ENCODE data around the gene DCLK2. TPM values are rescaled to one million over a fixed set of nuclear protein-coding genes. Genes with fewer than 3 reads are reported as not detected.

Gene DCLK2
- total and polyA plus RNA-seq, 2 of the 4 experiments (the other 2 are of a cell fraction) = 11.3 to 15.5 TPM

DNA sequence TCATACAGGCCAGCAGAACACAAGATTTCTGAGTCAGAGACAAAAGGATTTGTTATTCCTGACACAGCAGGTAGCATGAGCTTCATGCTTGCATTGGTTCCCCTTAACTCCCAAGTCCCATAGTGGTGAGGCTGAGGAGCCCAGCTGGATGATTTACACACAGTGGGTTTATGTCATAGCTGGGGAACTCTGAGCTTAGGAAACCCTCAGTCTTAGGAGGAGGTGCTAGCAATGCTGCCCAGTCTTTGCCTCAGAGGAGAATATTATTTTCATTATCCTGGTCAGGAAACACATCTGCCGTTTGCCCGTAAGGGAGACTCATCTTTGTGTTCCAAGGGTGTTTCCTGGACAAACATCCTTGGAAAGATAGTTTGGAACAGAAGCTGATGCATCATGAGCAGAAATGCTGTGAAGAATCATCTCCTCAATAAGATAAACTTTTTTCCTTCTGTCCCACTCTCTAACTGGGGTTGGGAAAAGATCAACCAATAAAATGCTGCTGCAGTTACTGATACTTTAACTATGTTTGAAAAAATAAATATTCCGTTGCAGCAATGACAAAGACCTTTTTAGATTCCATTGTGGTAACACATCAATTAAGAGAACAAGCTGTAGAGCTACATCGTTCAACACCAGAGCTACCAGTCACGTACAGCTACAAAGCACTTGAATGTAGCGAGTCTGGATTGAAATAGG is 146.8 kb downstream of the DCLK2 start:
- no peak overlapping the region for H3K4me3 ChIP-seq (ENCODE audit: insufficient read depth, low read depth, low read length)
- no TSS peak for BruUV-seq (replicated peaks)
- WGBS, 2 experiments (ENCODE audit: extremely low coverage in 2 of 2, insufficient read length in 1 of 2) = no CpG with 5 or more reads among the region's 6 CpGs
- ChIA-PET CTCF (interaction anchor here (0.7 to 1.0 kb wide), 3 partner anchors 16 to 21 kb away, joined by 3 to 4 read pairs (median 3); no protein-coding TSS in a partner anchor), POLR2A (ENCODE audit: unreplicated experiment) (interaction anchor here (0.6 kb wide), 1 partner anchor 147 kb away, joined by 4 read pairs; no protein-coding TSS in a partner anchor)
- H2AFZ ChIP-seq (replicated peaks; ENCODE audit: low read length, poor library complexity) = peak overlapping the region; percentile 0
- H3K9ac ChIP-seq (ENCODE audit: low read depth, low read length) = peak overlapping the region; percentile 75
- peak overlapping the region; percentile 96 for H3K56ac ChIP-seq (ENCODE audit: extremely low read depth, insufficient read depth, low read length)
- peak overlapping the region; percentile 47 for H3K4me2 ChIP-seq (ENCODE audit: low read depth, low read length)
- H4K20me1 ChIP-seq (ENCODE audit: insufficient read depth, low read length) = no peaks in the 10 kb centered on the region
- peak overlapping the region; percentile 80 for H3K14ac ChIP-seq (replicated peaks; ENCODE audit: low read depth, low read length)
- peaks cover 17% of the 10 kb centered on the region for H3K9me1 ChIP-seq (ENCODE audit: insufficient read depth, low read length)
- H2BK15ac ChIP-seq (ENCODE audit: low read depth, low read length) = peak overlapping the region; percentile 84; the same call in 2 of the 3 replicates
- dilution Hi-C loops (cut with HindIII; ENCODE audit: low sequenced_read_pairs, unreplicated experiment) = no loop called here
- H3K18ac ChIP-seq (ENCODE audit: low read depth, low read length) = peak overlapping the region; percentile 80
- peak overlapping the region; percentile 41 for H2AK5ac ChIP-seq (ENCODE audit: low read depth, low read length)
- H3K4ac ChIP-seq (ENCODE audit: low read depth, low read length) = peak overlapping the region; percentile 89
- peak overlapping the region; percentile 50 to 89 for H4K8ac ChIP-seq (ENCODE audit: low read depth in 2 of 2, low read length in 2 of 2)
- H3K4me1 ChIP-seq (ENCODE audit: control insufficient read depth, insufficient read depth, low read length) = peaks cover 15% of the 10 kb centered on the region
- peak; percentile 99 for DNase-seq
- TF ChIP-seq NFE2L2 (IDR thresholded peaks at IDR 0.05; ENCODE audit: low read depth, low read length) (peak; percentile 49; the same call in 1 of the 2 replicates), POLR2A (IDR thresholded peaks at IDR 0.05; ENCODE audit: low read depth, low read length) (peak; percentile 67), CEBPB (IDR thresholded peaks at IDR 0.05; ENCODE audit: low read depth, low read length) (peak; percentile 80), BHLHE40 (IDR thresholded peaks at IDR 0.05; ENCODE audit: low read depth, low read length) (peak; percentile 79), MAFK (IDR thresholded peaks at IDR 0.05; ENCODE audit: low read depth, low read length) (peak; percentile 45), SMC3 (IDR thresholded peaks at IDR 0.05; ENCODE audit: low read depth, low read length) (no peak), MAZ (IDR thresholded peaks at IDR 0.05; ENCODE audit: borderline replicate concordance, low read depth, low read length) (no peak), RFX5 (IDR thresholded peaks at IDR 0.05; ENCODE audit: low read depth, low read length) (no peak), FOS (IDR thresholded peaks at IDR 0.05; ENCODE audit: low read depth, low read length) (peak; percentile 29; the same call in 1 of the 2 replicates), RCOR1 (IDR thresholded peaks at IDR 0.05; ENCODE audit: insufficient replicate concordance, low read length) (peak; percentile 41)
- peak overlapping the region; percentile 86 for H2BK20ac ChIP-seq (ENCODE audit: low read depth, low read length)
- H4K91ac ChIP-seq (ENCODE audit: insufficient read depth, low read depth, low read length) = peak overlapping the region; percentile 96
- no peaks in the 10 kb centered on the region for H3K27me3 ChIP-seq (ENCODE audit: control insufficient read depth, insufficient read depth, low read length)
- peak overlapping the region; percentile 96 for H2BK5ac ChIP-seq (ENCODE audit: low read depth, low read length, poor library complexity, severe bottlenecking)
- H3K9me3 ChIP-seq (ENCODE audit: control insufficient read depth, insufficient read depth, low read length) = no peaks in the 10 kb centered on the region
- intact Hi-C loops (cut with micrococcal nuclease) = loop anchor here (1.0 kb wide), 1 partner anchor 12 kb away; no protein-coding TSS in a partner anchor
- peaks cover 19 to 29% of the 10 kb centered on the region in 2 experiments for H3K79me1 ChIP-seq (ENCODE audit: low read depth in 1 of 2, low read length in 2 of 2)
- H3K27ac ChIP-seq (ENCODE audit: insufficient read depth, low read length) = peak overlapping the region; percentile 97
- H2BK120ac ChIP-seq (ENCODE audit: low read depth, low read length) = peak overlapping the region; percentile 88
- H4K5ac ChIP-seq (ENCODE audit: low read depth, low read length) = peak overlapping the region; percentile 87; the same call in 1 of the 2 replicates
- in situ Hi-C loops (cut with MboI; ENCODE audit: low sequenced_read_pairs) = no loop called here
- peak overlapping the region; percentile 57 for H3K23ac ChIP-seq (ENCODE audit: low read depth, low read length)
- H2AK9ac ChIP-seq (replicated peaks; ENCODE audit: low read depth, low read length, poor library complexity) = peak overlapping the region; percentile 13
- peaks cover 2% of the 10 kb centered on the region; the same call in 1 of the 2 replicates for H3K36me3 ChIP-seq (ENCODE audit: control insufficient read depth, insufficient read depth, low read length)
- ATAC-seq (ENCODE audit: low read depth) = peak; percentile 86

Data from IMR-90 (cell line).